Natural killer cell (primary cell): ENCODE results near the gene SNX18. TPM values are rescaled to one million over a fixed set of nuclear protein-coding genes. Genes with fewer than 3 reads are reported as not detected.

Experiments used
- ATAC-seq, 3 donors: fragments of 150-1000 bp in 2 of 3; fragments of 200-7000 bp in 1 of 3; cut with Tn5 transposase; 1 replicate in 1 of 3; 2 replicates in 2 of 3; pipeline ENCODE4 v1.10.0; 2021; ENCODE audit warnings: mild to moderate bottlenecking in 2 of 3, moderate library complexity in 2 of 3
- DNase-seq, 2 donors: peaks; one replicate each; pipeline versions ENCODE4 v3.0.0 to v3.0.0-alpha.2; 2013 to 2021; ENCODE audit warnings: mixed read lengths in 1 of 2
- H3K27ac ChIP-seq: one replicate; pipeline ENCODE4 v1.5.1; 2013; ENCODE audit warnings: mild to moderate bottlenecking, low read length
- H3K27me3 ChIP-seq: one replicate; pipeline ENCODE4 v1.6.1; 2013; ENCODE audit warnings: low read length; ENCODE audit not compliant: control insufficient read depth, insufficient read depth
- H3K36me3 ChIP-seq: one replicate; pipeline ENCODE4 v1.6.1; 2013; ENCODE audit warnings: low read length; ENCODE audit not compliant: control insufficient read depth, insufficient read depth
- H3K4me1 ChIP-seq: one replicate; pipeline ENCODE4 v1.6.1; 2013; ENCODE audit warnings: low read length; ENCODE audit not compliant: control insufficient read depth, insufficient read depth
- H3K4me3 ChIP-seq: one replicate; pipeline ENCODE4 v1.5.1; 2013; ENCODE audit warnings: low read length
- H3K9me3 ChIP-seq: one replicate; pipeline ENCODE4 v1.6.1; 2013; ENCODE audit warnings: low read length; ENCODE audit not compliant: control insufficient read depth, insufficient read depth
- H3K27ac Mint-ChIP-seq, 2 donors: one replicate each; pipeline ENCODE4 v1.8.0; 2022; ENCODE audit warnings: mild to moderate bottlenecking in 2 of 2, mixed read lengths in 2 of 2, moderate library complexity in 1 of 2
- H3K27me3 Mint-ChIP-seq, 2 donors: one replicate each; pipeline ENCODE4 v1.8.0; 2022; ENCODE audit warnings: low read depth in 2 of 2, mixed read lengths in 2 of 2
- H3K36me3 Mint-ChIP-seq: one replicate; pipeline ENCODE4 v1.8.0; 2022; ENCODE audit warnings: mixed read lengths
- H3K4me1 Mint-ChIP-seq, 2 donors: one replicate each; pipeline ENCODE4 v1.8.0; 2022; ENCODE audit warnings: mixed read lengths in 2 of 2
- H3K4me3 Mint-ChIP-seq: one replicate; pipeline ENCODE4 v1.8.0; 2022; ENCODE audit warnings: mild to moderate bottlenecking, moderate library complexity, mixed read lengths
- H3K9me3 Mint-ChIP-seq, 2 donors: one replicate each; pipeline ENCODE4 v1.8.0; 2022; ENCODE audit warnings: mixed read lengths in 2 of 2
- WGBS: methylation state at CpG from one replicate; pipeline ENCODE4 v1.1.7; 2013; ENCODE audit warnings: missing lambda C conversion rate; ENCODE audit not compliant: insufficient coverage; 5-methylcytosine and 5-hydroxymethylcytosine counted together
- intact Hi-C: fragments of 100-400 bp; cut with micrococcal nuclease; formaldehyde crosslinking; loops from one replicate; pipeline ENCODE4 v1.14.2; 2022
- total RNA-seq, 4 donors: library from RNA; stranded (reverse); fragments of 120-200 nt in 1 of 4; gene quantifications; one replicate each; pipeline versions ENCODE4 v1.2.3 to v1.2.4, GENCODE V29; 2013 to 2022
- TF ChIP-seq, protein P1 (sequence below): fragments of 200-600 bp; IDR thresholded peaks from one replicate; pipeline ENCODE4 v1.8.0; 2022; ENCODE audit warnings: antibody characterized with exemption

The SNX18 gene
- total RNA-seq, 3 donors from 2014 or later (not counting 1 experiment from before 2014, with no cell fraction given) = 31.1 to 45.6 (median 40.8) TPM

DNA sequence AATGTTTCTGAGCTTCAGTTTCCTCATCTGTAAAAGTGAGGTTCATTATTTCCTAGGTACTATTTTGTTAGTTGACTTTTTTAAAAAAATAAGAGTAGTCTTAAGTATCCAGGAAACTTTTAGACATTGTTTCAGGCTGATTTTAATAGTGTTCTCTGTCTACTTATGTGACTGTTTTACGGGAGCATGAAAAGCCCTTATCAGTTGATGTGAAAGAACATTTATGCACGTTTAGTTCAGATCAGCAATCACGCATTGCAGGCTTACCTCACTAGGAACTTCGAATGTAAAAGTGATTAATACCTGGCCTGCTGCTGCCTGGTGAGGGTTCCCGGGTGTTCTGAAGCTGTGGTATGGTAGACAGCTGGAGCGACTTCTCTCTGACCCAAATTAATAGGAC is 8.1 kb downstream of the SNX18 start:
- Mint-ChIP-seq H3K27me3 (no peaks in the 10 kb centered on the region), H3K9me3 (no peaks in the 10 kb centered on the region), H3K4me3 (peak overlapping the region; percentile 97), H3K27ac (no peak overlapping the region), H3K36me3 (no peaks in the 10 kb centered on the region), H3K4me1 (peaks cover 0 to 7% of the 10 kb centered on the region in 2 donors)
- peaks cover 70% of the 10 kb centered on the region for H3K4me1 ChIP-seq
- H3K9me3 ChIP-seq = no peaks in the 10 kb centered on the region
- H3K36me3 ChIP-seq = no peaks in the 10 kb centered on the region
- TF ChIP-seq, protein P1, sequence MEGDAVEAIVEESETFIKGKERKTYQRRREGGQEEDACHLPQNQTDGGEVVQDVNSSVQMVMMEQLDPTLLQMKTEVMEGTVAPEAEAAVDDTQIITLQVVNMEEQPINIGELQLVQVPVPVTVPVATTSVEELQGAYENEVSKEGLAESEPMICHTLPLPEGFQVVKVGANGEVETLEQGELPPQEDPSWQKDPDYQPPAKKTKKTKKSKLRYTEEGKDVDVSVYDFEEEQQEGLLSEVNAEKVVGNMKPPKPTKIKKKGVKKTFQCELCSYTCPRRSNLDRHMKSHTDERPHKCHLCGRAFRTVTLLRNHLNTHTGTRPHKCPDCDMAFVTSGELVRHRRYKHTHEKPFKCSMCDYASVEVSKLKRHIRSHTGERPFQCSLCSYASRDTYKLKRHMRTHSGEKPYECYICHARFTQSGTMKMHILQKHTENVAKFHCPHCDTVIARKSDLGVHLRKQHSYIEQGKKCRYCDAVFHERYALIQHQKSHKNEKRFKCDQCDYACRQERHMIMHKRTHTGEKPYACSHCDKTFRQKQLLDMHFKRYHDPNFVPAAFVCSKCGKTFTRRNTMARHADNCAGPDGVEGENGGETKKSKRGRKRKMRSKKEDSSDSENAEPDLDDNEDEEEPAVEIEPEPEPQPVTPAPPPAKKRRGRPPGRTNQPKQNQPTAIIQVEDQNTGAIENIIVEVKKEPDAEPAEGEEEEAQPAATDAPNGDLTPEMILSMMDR = no peak
- H3K27me3 ChIP-seq = no peaks in the 10 kb centered on the region
- ATAC-seq (no peak), DNase-seq (no peak)
- H3K4me3 ChIP-seq = no peak overlapping the region
- H3K27ac ChIP-seq = no peak overlapping the region
- 86% methylated on average over 5 of the region's 6 CpGs for WGBS
- intact Hi-C loops = no loop called here

DNA sequence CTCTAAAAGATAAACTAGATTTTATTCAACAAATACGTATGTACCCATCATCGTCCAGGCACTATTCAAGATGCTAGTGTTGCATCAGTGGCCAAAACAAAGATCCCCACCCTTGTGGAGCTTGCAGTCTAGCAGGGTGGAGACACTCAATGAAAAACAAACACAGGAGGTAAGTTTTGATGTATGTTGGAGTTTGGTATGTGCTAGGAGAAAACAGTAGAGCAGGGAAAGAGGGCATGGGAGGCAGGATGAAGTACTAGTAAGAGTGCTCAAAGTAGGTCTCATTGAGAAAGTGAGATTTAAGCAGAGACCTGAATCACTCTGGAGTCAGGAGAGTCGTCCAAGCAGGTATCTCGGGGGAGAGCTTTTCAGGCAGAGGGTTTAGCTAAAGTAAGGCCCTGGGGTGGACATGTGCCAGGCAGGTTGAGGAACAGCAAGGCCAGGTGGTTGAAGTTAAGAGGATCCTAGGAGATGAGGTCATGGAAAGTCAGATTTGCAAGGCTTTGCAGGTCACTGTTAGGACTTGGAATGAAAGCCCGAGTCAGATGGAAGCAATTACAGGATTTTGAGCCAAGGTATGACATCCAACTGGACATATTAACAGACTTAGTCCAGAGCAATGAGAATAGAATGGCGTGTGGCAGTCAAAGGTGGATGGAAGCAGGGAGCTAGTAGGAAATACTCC is 9.2 kb downstream of the SNX18 start:
- no peak overlapping the region for H3K4me3 ChIP-seq
- no peaks in the 10 kb centered on the region for H3K36me3 ChIP-seq
- no peak for DNase-seq
- no peaks in the 10 kb centered on the region for H3K36me3 Mint-ChIP-seq
- H3K27ac Mint-ChIP-seq = no peak overlapping the region
- WGBS = 88% methylated on average over 6 of the region's 6 CpGs
- H3K27me3 Mint-ChIP-seq = no peaks in the 10 kb centered on the region
- TF ChIP-seq, protein P1 = no peak
- peaks cover 0 to 10% of the 10 kb centered on the region in 2 donors for H3K4me1 Mint-ChIP-seq
- H3K4me3 Mint-ChIP-seq = no peak overlapping the region
- intact Hi-C loops = no loop called here
- H3K9me3 Mint-ChIP-seq = no peaks in the 10 kb centered on the region
- H3K27me3 ChIP-seq = no peaks in the 10 kb centered on the region
- H3K4me1 ChIP-seq = peaks cover 71% of the 10 kb centered on the region
- H3K9me3 ChIP-seq = no peaks in the 10 kb centered on the region
- ATAC-seq = no peak
- H3K27ac ChIP-seq = no peak overlapping the region

DNA sequence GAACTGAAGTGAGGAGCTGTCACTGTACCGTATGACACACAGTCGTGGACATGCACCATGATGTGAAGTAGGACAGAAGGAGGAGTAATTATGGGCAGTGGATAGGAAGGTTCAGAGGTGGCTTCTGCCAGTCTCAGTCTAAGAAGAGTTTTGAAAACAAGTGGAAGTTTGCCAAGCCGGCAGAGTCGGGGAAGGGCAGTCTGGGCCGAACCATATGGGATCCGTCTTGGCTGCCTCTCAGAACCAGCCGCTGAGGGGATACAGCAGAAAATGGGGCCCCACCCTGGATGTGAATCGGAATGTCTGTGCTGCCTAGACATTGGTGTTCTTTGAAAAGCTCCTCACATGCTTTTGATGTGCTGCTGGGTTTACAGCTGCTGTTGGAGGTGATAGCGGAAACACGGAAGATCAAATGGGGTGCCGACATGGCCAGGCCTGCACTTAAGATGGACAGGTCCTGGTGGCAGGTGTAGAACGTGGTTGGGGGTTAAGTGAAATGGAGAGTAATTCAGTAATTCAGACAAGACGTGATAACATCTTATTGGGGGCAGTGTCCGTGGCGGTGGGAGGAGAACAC is 11.2 kb downstream of the SNX18 start:
- H3K4me3 ChIP-seq = no peak overlapping the region
- Mint-ChIP-seq H3K4me1 (peaks cover 6 to 24% of the 10 kb centered on the region in 2 donors), H3K27me3 (no peaks in the 10 kb centered on the region), H3K4me3 (no peak overlapping the region), H3K9me3 (no peaks in the 10 kb centered on the region), H3K36me3 (no peaks in the 10 kb centered on the region), H3K27ac (no peak overlapping the region)
- ATAC-seq (no peak), DNase-seq (no peak)
- no peak overlapping the region for H3K27ac ChIP-seq
- H3K27me3 ChIP-seq = no peaks in the 10 kb centered on the region
- intact Hi-C loops = no loop called here
- TF ChIP-seq, protein P1 = no peak
- WGBS = 89% methylated on average over 15 of the region's 15 CpGs
- H3K9me3 ChIP-seq = no peaks in the 10 kb centered on the region
- no peaks in the 10 kb centered on the region for H3K36me3 ChIP-seq
- H3K4me1 ChIP-seq = peaks cover 71% of the 10 kb centered on the region
